Common myeloid progenitor, CD34-positive (primary cell): ENCODE measurements around the gene EVL.

Experiments
- CTCF ChIA-PET: fragments of 350-600 bp; sonication (Branson Sonifier 250); formaldehyde crosslinking; loops from one replicate; lab custom pipeline; 2021; ENCODE audit warnings: antibody characterized with exemption; lab: Charles Lee
- POLR2A ChIA-PET: fragments of 350-600 bp; sonication (Branson Sonifier 250); formaldehyde crosslinking; loops from one replicate; lab custom pipeline; 2021; ENCODE audit warnings: antibody characterized with exemption; lab: Charles Lee
- DNase-seq, 3 donors: peaks; one replicate each; pipeline versions ENCODE4 v3.0.0 to v3.0.0-alpha.2; 2013
- H3K27ac ChIP-seq, 2 experiments: 1 replicate in 1 of 2; 2 replicates in 1 of 2; pipeline ENCODE4 v1.7.0; 2013; ENCODE audit warnings: inconsistent platforms in 2 of 2, low read length in 2 of 2, mild to moderate bottlenecking in 2 of 2, low read depth in 1 of 2, moderate library complexity in 1 of 2; ENCODE audit not compliant: severe bottlenecking in 2 of 2, insufficient read depth in 1 of 2, poor library complexity in 1 of 2
- H3K27me3 ChIP-seq, 5 experiments: replicated peaks in 2 of 5; 1 replicate in 3 of 5; 2 replicates in 2 of 5; pipeline versions ENCODE4 v1.6.1 to v1.7.0; 2013; ENCODE audit warnings: low read length in 4 of 5, mild to moderate bottlenecking in 2 of 5, moderate library complexity in 2 of 5, inconsistent platforms in 1 of 5; ENCODE audit not compliant: insufficient read depth in 5 of 5, control insufficient read depth in 4 of 5
- H3K36me3 ChIP-seq, 4 experiments: 1 replicate in 2 of 4; 2 replicates in 2 of 4; pipeline versions ENCODE4 v1.6.1 to v1.7.0; 2013; ENCODE audit warnings: low read length in 3 of 4, control low read depth in 1 of 4, mild to moderate bottlenecking in 1 of 4; ENCODE audit not compliant: control insufficient read depth in 4 of 4, insufficient read depth in 4 of 4
- H3K4me1 ChIP-seq, 4 experiments: 1 replicate in 3 of 4; 2 replicates in 1 of 4; pipeline versions ENCODE4 v1.6.1 to v1.7.1; 2013; ENCODE audit warnings: low read length in 3 of 4, mild to moderate bottlenecking in 3 of 4, control low read depth in 1 of 4, inconsistent platforms in 1 of 4, moderate library complexity in 1 of 4; ENCODE audit not compliant: control insufficient read depth in 4 of 4, insufficient read depth in 4 of 4; ENCODE audit errors: control extremely low read depth in 1 of 4
- H3K4me3 ChIP-seq, 7 experiments: 1 replicate in 4 of 7; 2 replicates in 3 of 7; pipeline versions ENCODE4 v1.5.1 to v1.7.0; 2013; ENCODE audit warnings: mild to moderate bottlenecking in 7 of 7, low read length in 6 of 7, moderate library complexity in 6 of 7, inconsistent platforms in 2 of 7, low read depth in 2 of 7, control low read depth in 1 of 7; ENCODE audit not compliant: insufficient read depth in 4 of 7, control insufficient read depth in 1 of 7; ENCODE audit errors: extremely low read depth in 1 of 7
- H3K9me3 ChIP-seq, 5 experiments: 1 replicate in 4 of 5; 2 replicates in 1 of 5; pipeline versions ENCODE4 v1.6.1 to v1.7.1; 2013; ENCODE audit warnings: low read length in 4 of 5, mild to moderate bottlenecking in 2 of 5, inconsistent platforms in 1 of 5, low read depth in 1 of 5, moderate library complexity in 1 of 5; ENCODE audit not compliant: control insufficient read depth in 4 of 5, insufficient read depth in 2 of 5; ENCODE audit errors: control extremely low read depth in 1 of 5
- WGBS: methylation state at CpG from one replicate; pipeline ENCODE4 v1.1.5; 2013; ENCODE audit not compliant: insufficient coverage; 5-methylcytosine and 5-hydroxymethylcytosine counted together

The EVL gene

GRCh38 chr14:100037353-100037752 is 27.9 kb upstream of the EVL start:
- no peaks in the 10 kb centered on the region for H3K27me3 ChIP-seq

DNA sequence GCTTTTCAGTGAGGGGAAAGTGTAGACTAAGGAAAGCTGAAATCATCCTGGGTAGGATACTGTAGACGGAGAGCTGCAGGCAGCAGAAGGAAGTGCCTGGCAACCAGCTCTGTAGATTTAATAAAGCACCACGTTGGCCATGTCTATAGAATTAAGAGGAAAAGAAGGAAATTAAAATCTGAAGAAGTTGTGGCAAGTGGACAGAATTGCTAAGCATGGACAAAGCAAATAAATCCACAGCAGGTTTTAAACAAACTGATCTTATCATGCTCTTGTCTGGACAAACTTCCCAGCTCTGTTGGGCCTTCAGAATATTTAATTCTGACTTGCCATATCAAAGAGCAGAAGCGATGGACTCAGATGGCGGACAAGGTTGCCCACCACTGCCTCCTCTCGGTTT is 27.2 kb upstream of the EVL start:
- DNase-seq: no peak
- ChIA-PET POLR2A (interaction anchor here (1.0 kb wide), 1 partner anchor 47 kb away, joined by 3 read pairs; no protein-coding TSS in a partner anchor), CTCF (interaction anchor here (0.7 to 2.9 kb wide), 9 partner anchors 10 to 70 kb away, joined by 3 to 14 read pairs (median 5); no protein-coding TSS in a partner anchor)
- WGBS: 76% methylated on average over 5 of the region's 5 CpGs
- Histone ChIP-seq H3K27ac (no peak overlapping the region), H3K9me3 (no peaks in the 10 kb centered on the region), H3K4me1 (peaks cover 0 to 28% (median 3%) of the 10 kb centered on the region in 4 experiments), H3K4me3 (no peak overlapping the region), H3K36me3 (no peaks in the 10 kb centered on the region), H3K27me3 (no peaks in the 10 kb centered on the region)

More at GRCh38 chr14:100037353-100037752, 27.9 kb upstream of the EVL start:
- no CpG with 5 or more reads among the region's 2 CpGs for WGBS
- no peak for DNase-seq
- no peak overlapping the region for H3K4me3 ChIP-seq
- H3K4me1 ChIP-seq: peaks cover 0 to 33% (median 4%) of the 10 kb centered on the region in 4 experiments
- ChIA-PET POLR2A (no interaction called here), CTCF (interaction anchor here (0.8 to 2.9 kb wide), 8 partner anchors 11 to 54 kb away, joined by 3 to 14 read pairs (median 7); no protein-coding TSS in a partner anchor)
- H3K36me3 ChIP-seq: no peaks in the 10 kb centered on the region
- H3K27ac ChIP-seq: no peak overlapping the region
- H3K9me3 ChIP-seq: no peaks in the 10 kb centered on the region

DNA sequence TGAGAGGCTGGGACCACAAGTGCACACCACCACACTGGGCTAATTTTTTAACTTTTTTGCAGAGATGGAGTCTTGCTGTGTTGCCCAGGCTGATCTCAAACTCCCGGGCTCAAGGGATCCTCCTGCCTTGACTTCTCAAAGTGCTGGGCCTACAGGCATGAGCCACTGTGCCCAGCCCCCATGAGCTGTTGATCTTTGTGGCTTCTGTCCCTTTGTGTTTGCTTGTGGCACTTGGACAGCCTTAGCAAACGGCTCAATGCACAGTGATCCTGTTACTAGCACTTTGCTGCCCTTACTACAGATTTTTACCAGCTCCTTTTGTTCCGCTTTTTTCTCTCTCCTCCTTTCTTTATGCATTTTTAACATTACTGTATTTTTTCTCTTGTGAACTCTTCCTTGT is 25.3 kb upstream of the EVL start:
- no peaks in the 10 kb centered on the region for H3K27me3 ChIP-seq

DNA sequence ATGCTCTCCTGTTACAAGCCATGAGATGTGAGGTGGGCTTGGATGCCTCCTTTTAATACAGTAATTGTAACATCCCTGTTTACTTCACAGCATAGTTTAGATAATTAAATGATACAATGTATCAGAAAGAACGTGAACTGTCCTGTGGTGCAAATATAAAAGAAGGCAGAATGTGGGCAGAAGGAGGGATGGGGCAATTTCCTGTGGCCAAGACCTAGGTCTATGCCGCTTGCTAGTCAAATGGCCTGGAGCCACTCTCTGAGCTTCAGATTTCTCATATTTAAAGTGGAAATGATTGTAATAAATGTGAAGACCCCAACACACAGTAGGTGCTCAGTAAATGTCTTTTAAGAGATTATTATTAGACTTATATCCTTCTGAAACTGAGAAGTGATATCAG is 24.0 kb upstream of the EVL start:
- CTCF ChIA-PET: interaction anchor here (1.5 kb wide), 1 partner anchor 31 kb away, joined by 4 read pairs; no protein-coding TSS in a partner anchor

More for the DNA sequence above, 25.3 kb upstream of the EVL start:
- ChIA-PET CTCF (interaction anchor here (0.6 to 2.1 kb wide), 8 partner anchors 9 to 1608 kb away, joined by 3 to 5 read pairs (median 4); no protein-coding TSS in a partner anchor), POLR2A (no interaction called here)
- H3K27ac ChIP-seq: no peak overlapping the region
- H3K36me3 ChIP-seq: no peaks in the 10 kb centered on the region
- no peak overlapping the region for H3K4me3 ChIP-seq
- peaks cover 0 to 26% (median 3%) of the 10 kb centered on the region in 4 experiments for H3K4me1 ChIP-seq
- no peak for DNase-seq
- no peaks in the 10 kb centered on the region for H3K9me3 ChIP-seq
- WGBS: 96% methylated on average over 3 of the region's 3 CpGs

DNA sequence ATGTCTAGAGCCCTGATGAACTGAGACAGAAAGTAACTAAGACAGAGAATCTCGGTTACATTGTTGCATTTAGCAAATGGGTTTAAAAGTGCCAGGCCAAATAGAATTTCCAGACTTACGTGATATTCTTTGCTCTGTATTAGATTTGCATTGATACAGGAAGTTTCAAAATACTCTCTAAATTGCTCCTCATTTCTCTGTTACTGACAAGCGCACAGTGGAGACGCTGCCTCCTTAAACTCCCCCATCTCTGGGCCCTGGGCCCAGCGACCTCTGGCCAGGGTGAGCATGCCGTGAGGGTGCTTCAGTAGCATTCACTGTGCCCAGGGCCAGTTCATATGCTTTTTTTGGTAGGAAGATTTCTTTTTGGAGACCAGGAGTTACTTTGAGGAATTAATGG is 22.9 kb upstream of the EVL start:
- WGBS: 95% methylated on average over 4 of the region's 6 CpGs
- ChIA-PET CTCF (interaction anchor here (1.3 to 1.7 kb wide), 3 partner anchors 19 to 61 kb away, joined by 3 to 8 read pairs (median 4); no protein-coding TSS in a partner anchor), POLR2A (interaction anchor here (0.7 kb wide), 1 partner anchor 44 kb away, joined by 3 read pairs; no protein-coding TSS in a partner anchor)
- Histone ChIP-seq H3K9me3 (no peaks in the 10 kb centered on the region), H3K27ac (no peak overlapping the region), H3K36me3 (no peaks in the 10 kb centered on the region), H3K4me1 (peaks cover 0 to 26% (median 3%) of the 10 kb centered on the region in 4 experiments), H3K4me3 (no peak overlapping the region), H3K27me3 (no peaks in the 10 kb centered on the region)
- DNase-seq: no peak

More for the DNA sequence above, 24.0 kb upstream of the EVL start:
- no peaks in the 10 kb centered on the region for H3K36me3 ChIP-seq
- POLR2A ChIA-PET: interaction anchor here (0.5 kb wide), 1 partner anchor 9 kb away, joined by 3 read pairs; no protein-coding TSS in a partner anchor
- peaks cover 0 to 26% (median 3%) of the 10 kb centered on the region in 4 experiments for H3K4me1 ChIP-seq
- H3K9me3 ChIP-seq: no peaks in the 10 kb centered on the region
- H3K27ac ChIP-seq: no peak overlapping the region
- H3K4me3 ChIP-seq: no peak overlapping the region
- H3K27me3 ChIP-seq: no peaks in the 10 kb centered on the region
- no peak for DNase-seq
- 89% methylated on average over 2 of the region's 2 CpGs for WGBS

GRCh38 chr14:100045642-100046344 is 19.4 kb upstream of the EVL start:
- no peak for DNase-seq
- ChIA-PET POLR2A (no interaction called here), CTCF (interaction anchor here (1.5 to 2.0 kb wide), 4 partner anchors 16 to 62 kb away, joined by 3 to 6 read pairs (median 4); no protein-coding TSS in a partner anchor)
- no peak overlapping the region for H3K4me3 ChIP-seq
- no peaks in the 10 kb centered on the region for H3K27me3 ChIP-seq
- 100% methylated on average over 1 of the region's 4 CpGs for WGBS
- no peaks in the 10 kb centered on the region for H3K36me3 ChIP-seq
- H3K27ac ChIP-seq: no peak overlapping the region
- H3K9me3 ChIP-seq: no peaks in the 10 kb centered on the region
- peaks cover 0 to 17% (median 3%) of the 10 kb centered on the region in 4 experiments for H3K4me1 ChIP-seq

DNA sequence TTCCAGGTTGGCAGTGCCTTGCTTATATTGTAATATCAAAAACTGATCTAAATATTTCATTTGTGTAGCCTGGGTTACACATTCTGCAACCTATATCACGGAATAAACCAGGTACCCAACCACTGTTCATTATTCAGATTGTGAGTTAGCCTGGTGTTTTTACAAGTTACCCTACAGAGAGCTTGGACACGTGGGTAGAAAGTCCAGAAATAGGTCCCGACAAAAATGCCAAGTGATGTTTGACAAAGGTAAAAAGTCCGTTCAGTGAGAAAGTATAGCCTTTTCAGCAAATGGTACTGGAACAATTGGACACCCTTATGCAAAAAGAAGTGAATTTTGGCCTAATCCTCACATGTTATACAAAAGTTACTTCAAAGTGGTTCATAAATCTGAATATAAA is 17.6 kb upstream of the EVL start:
- Histone ChIP-seq H3K36me3 (no peaks in the 10 kb centered on the region), H3K4me1 (no peaks in the 10 kb centered on the region), H3K9me3 (no peaks in the 10 kb centered on the region), H3K27me3 (no peaks in the 10 kb centered on the region), H3K27ac (no peak overlapping the region), H3K4me3 (no peak overlapping the region)
- DNase-seq: no peak
- ChIA-PET POLR2A (no interaction called here), CTCF (interaction anchor here (2.6 kb wide), 1 partner anchor 9 kb away, joined by 10 read pairs; no protein-coding TSS in a partner anchor)
- WGBS: 100% methylated on average over 2 of the region's 4 CpGs
